OCI-M2 (cell line): ENCODE measurements around the gene PCDHB8.
"Not testable (repeated sequence)": the region's sequence is repeated elsewhere in the genome, so short reads cannot be mapped to it uniquely, and the experiment has no call there.

Source experiments
- DNase-seq: peaks from one replicate; lab custom pipeline; 2025; ENCODE audit not compliant: unreplicated experiment; lab: John Stamatoyannopoulos, UW

Gene PCDHB8

GRCh38 chr5:141225421-141225820 lies 47.8 kb downstream of the PCDHB8 start:
- DNase-seq, result not testable (repeated sequence)
